ENCODE measurements around the gene DEPP1.

Gene DEPP1

DNA sequence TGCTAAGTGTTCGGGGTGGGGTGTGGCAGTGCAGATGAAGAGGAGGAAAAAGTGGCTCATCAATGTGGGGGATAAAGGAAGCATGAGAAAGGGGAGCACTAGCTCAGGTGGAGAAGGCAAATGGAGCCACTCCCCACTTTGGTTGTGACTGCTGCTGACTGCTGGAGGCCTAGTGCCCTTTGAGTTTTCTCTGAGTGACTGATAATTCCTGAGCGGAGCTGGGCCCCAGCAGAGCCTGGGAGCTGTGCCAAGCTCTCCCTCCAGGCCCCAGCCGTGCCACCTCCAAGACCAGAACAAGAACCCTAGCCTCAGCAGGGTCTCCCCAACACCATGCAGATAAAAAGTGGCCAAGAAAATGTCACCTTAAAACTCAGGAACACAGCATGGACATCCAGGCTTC is 28.7 kb downstream of the DEPP1 start:
- Histone ChIP-seq H3K27me3 (ENCODE audit: low read length) (no peaks in the 10 kb centered on the region), H3K27ac (ENCODE audit: low read depth, low read length) (no peak overlapping the region), H3K9ac (ENCODE audit: low read length) (no peak overlapping the region), H3K4me3 (ENCODE audit: insufficient read depth, low read length, poor library complexity, severe bottlenecking) (no peak overlapping the region), H3K4me2 (ENCODE audit: low read depth, low read length, poor library complexity, severe bottlenecking) (no peak overlapping the region), H3K36me3 (ENCODE audit: low read length) (no peaks in the 10 kb centered on the region), H4K20me1 (ENCODE audit: low read depth, low read length) (no peaks in the 10 kb centered on the region), H3K79me2 (ENCODE audit: insufficient read depth, low read length) (no peaks in the 10 kb centered on the region), H2AFZ (ENCODE audit: low read depth, low read length, severe bottlenecking) (no peak overlapping the region), H3K9me2 (replicated peaks; ENCODE audit: insufficient read depth, low read length) (no peaks in the 10 kb centered on the region), H3K9me3 (ENCODE audit: insufficient read depth, low read length) (no peaks in the 10 kb centered on the region), H3F3A (ENCODE audit: insufficient read depth) (no peaks in the 10 kb centered on the region)
- TF ChIP-seq, protein P1, sequence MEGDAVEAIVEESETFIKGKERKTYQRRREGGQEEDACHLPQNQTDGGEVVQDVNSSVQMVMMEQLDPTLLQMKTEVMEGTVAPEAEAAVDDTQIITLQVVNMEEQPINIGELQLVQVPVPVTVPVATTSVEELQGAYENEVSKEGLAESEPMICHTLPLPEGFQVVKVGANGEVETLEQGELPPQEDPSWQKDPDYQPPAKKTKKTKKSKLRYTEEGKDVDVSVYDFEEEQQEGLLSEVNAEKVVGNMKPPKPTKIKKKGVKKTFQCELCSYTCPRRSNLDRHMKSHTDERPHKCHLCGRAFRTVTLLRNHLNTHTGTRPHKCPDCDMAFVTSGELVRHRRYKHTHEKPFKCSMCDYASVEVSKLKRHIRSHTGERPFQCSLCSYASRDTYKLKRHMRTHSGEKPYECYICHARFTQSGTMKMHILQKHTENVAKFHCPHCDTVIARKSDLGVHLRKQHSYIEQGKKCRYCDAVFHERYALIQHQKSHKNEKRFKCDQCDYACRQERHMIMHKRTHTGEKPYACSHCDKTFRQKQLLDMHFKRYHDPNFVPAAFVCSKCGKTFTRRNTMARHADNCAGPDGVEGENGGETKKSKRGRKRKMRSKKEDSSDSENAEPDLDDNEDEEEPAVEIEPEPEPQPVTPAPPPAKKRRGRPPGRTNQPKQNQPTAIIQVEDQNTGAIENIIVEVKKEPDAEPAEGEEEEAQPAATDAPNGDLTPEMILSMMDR (IDR thresholded peaks at IDR 0.05; ENCODE audit: insufficient read depth, low read length, poor library complexity, severe bottlenecking), result no peak
- TF ChIP-seq EZH2phosphoT487 (conservative IDR thresholded peaks at IDR 0.05; ENCODE audit: low read length), result no peak

DNA sequence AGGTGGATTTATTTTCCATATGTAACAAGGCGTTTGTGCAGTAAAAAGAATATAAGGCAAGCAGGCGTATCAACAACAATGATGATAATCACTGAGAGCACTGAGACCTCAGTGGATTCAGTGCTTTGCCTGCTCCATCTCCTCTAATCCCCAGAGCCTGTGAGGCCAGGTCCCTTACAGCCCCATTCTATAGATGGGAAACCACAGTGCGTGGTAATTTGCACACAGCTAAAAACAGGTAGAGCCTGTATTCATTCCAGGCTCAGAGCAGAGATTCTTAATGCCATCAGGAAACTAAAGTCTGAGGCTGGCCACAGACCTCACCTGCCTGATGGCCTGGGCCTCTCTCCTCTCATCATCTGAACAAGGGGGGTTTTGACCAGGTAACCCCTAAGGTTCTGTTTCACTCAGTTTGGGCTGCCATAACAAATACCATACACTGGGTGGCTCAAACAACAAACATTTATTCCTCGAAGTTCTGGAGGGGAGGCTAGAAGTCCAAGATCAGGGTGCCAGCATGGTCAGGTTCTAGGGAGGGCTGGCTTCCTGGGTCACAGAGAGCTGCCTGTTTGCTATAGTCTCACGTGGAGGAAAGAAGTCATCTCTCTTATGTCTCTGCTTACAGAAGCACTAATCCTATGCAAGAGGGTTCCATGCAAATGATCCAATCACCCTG is 29.3 kb downstream of the DEPP1 start:
- Histone ChIP-seq H3K9me2 (replicated peaks; ENCODE audit: insufficient read depth, low read length) (no peaks in the 10 kb centered on the region), H3K79me2 (ENCODE audit: insufficient read depth, low read length) (no peaks in the 10 kb centered on the region), H3K4me2 (ENCODE audit: low read depth, low read length, poor library complexity, severe bottlenecking) (no peak overlapping the region), H3K9me3 (ENCODE audit: insufficient read depth, low read length) (peaks cover 5% of the 10 kb centered on the region; the same call in 1 of the 2 replicates), H3K4me3 (ENCODE audit: insufficient read depth, low read length, poor library complexity, severe bottlenecking) (no peak overlapping the region), H3K36me3 (ENCODE audit: low read length) (no peaks in the 10 kb centered on the region), H3K9ac (ENCODE audit: low read length) (no peak overlapping the region), H4K20me1 (ENCODE audit: low read depth, low read length) (no peaks in the 10 kb centered on the region), H2AFZ (ENCODE audit: low read depth, low read length, severe bottlenecking) (no peak overlapping the region), H3K27ac (ENCODE audit: low read depth, low read length) (no peak overlapping the region), H3F3A (ENCODE audit: insufficient read depth) (no peaks in the 10 kb centered on the region), H3K27me3 (ENCODE audit: low read length) (no peaks in the 10 kb centered on the region; the same call in 1 of the 2 replicates)
- TF ChIP-seq, protein P1 (IDR thresholded peaks at IDR 0.05; ENCODE audit: insufficient read depth, low read length, poor library complexity, severe bottlenecking), result no peak
- TF ChIP-seq EZH2phosphoT487 (conservative IDR thresholded peaks at IDR 0.05; ENCODE audit: low read length), result no peak

DNA sequence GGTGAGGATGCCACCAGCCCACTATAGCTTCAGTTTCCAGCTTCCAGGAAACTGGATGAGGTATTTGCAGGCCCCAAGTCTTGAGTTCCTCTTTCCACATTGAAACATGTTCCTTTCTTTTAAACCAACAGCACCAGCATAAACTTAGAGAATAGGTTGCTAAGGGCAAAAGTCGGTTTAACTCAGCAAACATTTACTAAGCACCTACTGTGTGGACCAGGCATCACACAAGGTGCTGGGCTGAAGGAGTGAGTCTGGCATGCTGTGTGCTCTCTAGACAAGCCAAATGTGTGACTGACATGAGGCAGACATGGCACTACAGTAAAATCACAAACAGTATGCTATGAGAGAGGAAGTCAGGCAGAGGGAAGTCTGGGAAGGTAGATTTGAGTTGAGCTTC is 30.0 kb downstream of the DEPP1 start:
- no peaks in the 10 kb centered on the region for H3K79me2 ChIP-seq (ENCODE audit: insufficient read depth, low read length)

More for the DNA sequence above, 30.0 kb downstream of the DEPP1 start:
- no peak overlapping the region for H2AFZ ChIP-seq (ENCODE audit: low read depth, low read length, severe bottlenecking)
- no peak overlapping the region for H3K4me3 ChIP-seq (ENCODE audit: insufficient read depth, low read length, poor library complexity, severe bottlenecking)
- H3K9me3 ChIP-seq (ENCODE audit: insufficient read depth, low read length), result peaks cover 8% of the 10 kb centered on the region; the same call in 1 of the 2 replicates
- no peak overlapping the region for H3K9ac ChIP-seq (ENCODE audit: low read length)
- H3K27me3 ChIP-seq (ENCODE audit: low read length), result no peaks in the 10 kb centered on the region; the same call in 1 of the 2 replicates
- H3K4me2 ChIP-seq (ENCODE audit: low read depth, low read length, poor library complexity, severe bottlenecking), result no peak overlapping the region
- no peaks in the 10 kb centered on the region for H3K9me2 ChIP-seq (replicated peaks; ENCODE audit: insufficient read depth, low read length)
- H3F3A ChIP-seq (ENCODE audit: insufficient read depth), result no peaks in the 10 kb centered on the region
- H4K20me1 ChIP-seq (ENCODE audit: low read depth, low read length), result no peaks in the 10 kb centered on the region
- no peak overlapping the region for H3K27ac ChIP-seq (ENCODE audit: low read depth, low read length)
- no peaks in the 10 kb centered on the region for H3K36me3 ChIP-seq (ENCODE audit: low read length)
- TF ChIP-seq EZH2phosphoT487 (conservative IDR thresholded peaks at IDR 0.05; ENCODE audit: low read length), result no peak
- TF ChIP-seq, protein P1 (IDR thresholded peaks at IDR 0.05; ENCODE audit: insufficient read depth, low read length, poor library complexity, severe bottlenecking), result no peak

All from SU-DHL-6 (cell line).